Upper lobe of right lung (tissue), 1 donor: ENCODE measurements around the gene CD14. TPM values are rescaled to one million over a fixed set of nuclear protein-coding genes. Genes with fewer than 3 reads are reported as not detected.

ENCODE experiments used
- ATAC-seq: fragments of 200-7000 bp; cut with Tn5 transposase; one replicate; pipeline ENCODE4 v1.9.1; 2020; ENCODE audit warnings: mild to moderate bottlenecking, moderate library complexity
- DNase-seq: peaks from one replicate; pipeline ENCODE4 v3.0.0-alpha.2; 2020
- H3K27ac ChIP-seq: fragments of 200-600 bp; one replicate; pipeline ENCODE4 v1.8.0; 2022
- H3K27me3 ChIP-seq: fragments of 200-600 bp; one replicate; pipeline ENCODE4 v1.8.0; 2022; ENCODE audit warnings: mild to moderate bottlenecking
- H3K36me3 ChIP-seq: fragments of 200-600 bp; one replicate; pipeline ENCODE4 v1.8.0; 2022
- H3K4me1 ChIP-seq: fragments of 200-600 bp; one replicate; pipeline ENCODE4 v1.8.0; 2022
- H3K4me3 ChIP-seq: fragments of 200-600 bp; one replicate; pipeline ENCODE4 v1.8.0; 2022; ENCODE audit warnings: mild to moderate bottlenecking
- H3K9me3 ChIP-seq: fragments of 200-600 bp; one replicate; pipeline ENCODE4 v1.8.0; 2022
- intact Hi-C: fragments of 100-400 bp; cut with DNase I; formaldehyde crosslinking; loops from one replicate; pipeline ENCODE4 v1.11.0; 2022
- long read RNA-seq: library from polyadenylated mRNA; unstranded; transcript quantifications from one replicate; pipeline ENCODE4 v2.0.0, GENCODE V29; 2021
- total RNA-seq: library from RNA; stranded (reverse); fragmentation: NEBNext Ultra II Directional; extraction: Animal tissue kit (Norgen Biotek cat#: 25700); gene quantifications from one replicate; pipeline ENCODE4 v1.2.1, GENCODE V29; 2021
- TF ChIP-seq, protein P1 (sequence below): fragments of 200-600 bp; IDR thresholded peaks from one replicate; pipeline ENCODE4 v1.8.0; 2022; ENCODE audit warnings: antibody characterized with exemption
- donor health status: DM: no; HTN: yes; CAD: no; lungs with severe emphysema.

Gene CD14
- total RNA-seq: 127 TPM
- long read RNA-seq, transcript CD14-201 (2 exons, 1,886 nt): major isoform, 108 of 126 reads
- long read RNA-seq, partial matches to known transcripts: 16 of 126 reads
- long read RNA-seq, other reads (novel, unspliced or antisense): 0 of 126 reads

GRCh38 chr5:140633021-140633471 lies at the start of gene CD14:
TSS of gene CD14 (minus strand) at chr5:140633175. CDS start at chr5:140633071, 104 bp downstream.
- DNase-seq: peak; percentile 79
- peak; percentile 62 for ATAC-seq
- TF ChIP-seq, protein P1, sequence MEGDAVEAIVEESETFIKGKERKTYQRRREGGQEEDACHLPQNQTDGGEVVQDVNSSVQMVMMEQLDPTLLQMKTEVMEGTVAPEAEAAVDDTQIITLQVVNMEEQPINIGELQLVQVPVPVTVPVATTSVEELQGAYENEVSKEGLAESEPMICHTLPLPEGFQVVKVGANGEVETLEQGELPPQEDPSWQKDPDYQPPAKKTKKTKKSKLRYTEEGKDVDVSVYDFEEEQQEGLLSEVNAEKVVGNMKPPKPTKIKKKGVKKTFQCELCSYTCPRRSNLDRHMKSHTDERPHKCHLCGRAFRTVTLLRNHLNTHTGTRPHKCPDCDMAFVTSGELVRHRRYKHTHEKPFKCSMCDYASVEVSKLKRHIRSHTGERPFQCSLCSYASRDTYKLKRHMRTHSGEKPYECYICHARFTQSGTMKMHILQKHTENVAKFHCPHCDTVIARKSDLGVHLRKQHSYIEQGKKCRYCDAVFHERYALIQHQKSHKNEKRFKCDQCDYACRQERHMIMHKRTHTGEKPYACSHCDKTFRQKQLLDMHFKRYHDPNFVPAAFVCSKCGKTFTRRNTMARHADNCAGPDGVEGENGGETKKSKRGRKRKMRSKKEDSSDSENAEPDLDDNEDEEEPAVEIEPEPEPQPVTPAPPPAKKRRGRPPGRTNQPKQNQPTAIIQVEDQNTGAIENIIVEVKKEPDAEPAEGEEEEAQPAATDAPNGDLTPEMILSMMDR: no peak
- Histone ChIP-seq H3K4me1 (peaks cover 24% of the 10 kb centered on the region), H3K4me3 (peak within 1 kb of the TSS; percentile 61), H3K27me3 (no peaks in the 10 kb centered on the region), H3K9me3 (no peaks in the 10 kb centered on the region), H3K36me3 (no peaks in the 10 kb centered on the region), H3K27ac (peak within 1 kb of the TSS; percentile 85)
- intact Hi-C loops: loop anchor here (10.0 kb wide), 1 partner anchor 68 kb away; the partner anchor contains the start of genes APBB3 and SLC35A4

- Histone ChIP-seq H3K4me1 (no peaks in the 10 kb centered on the region), H3K27me3 (no peaks in the 10 kb centered on the region), H3K4me3 (no peak overlapping the region), H3K9me3 (no peaks in the 10 kb centered on the region), H3K36me3 (peaks cover 92% of the 10 kb centered on the region), H3K27ac (no peak overlapping the region)
- intact Hi-C loops: no loop called here
- TF ChIP-seq, protein P1: no peak
- ATAC-seq: no peak
- DNase-seq: no peak
These were observed 46.0 kb upstream of the CD14 start for GRCh38 chr5:140678993-140679392.

GRCh38 chr5:140677947-140678346 lies 45.0 kb upstream of the CD14 start:
- Histone ChIP-seq H3K4me3 (no peak overlapping the region), H3K27me3 (no peaks in the 10 kb centered on the region), H3K36me3 (peaks cover 94% of the 10 kb centered on the region), H3K27ac (no peak overlapping the region), H3K4me1 (no peaks in the 10 kb centered on the region), H3K9me3 (no peaks in the 10 kb centered on the region)
- DNase-seq (no peak), ATAC-seq (no peak)
- TF ChIP-seq, protein P1: no peak
- intact Hi-C loops: no loop called here

DNA sequence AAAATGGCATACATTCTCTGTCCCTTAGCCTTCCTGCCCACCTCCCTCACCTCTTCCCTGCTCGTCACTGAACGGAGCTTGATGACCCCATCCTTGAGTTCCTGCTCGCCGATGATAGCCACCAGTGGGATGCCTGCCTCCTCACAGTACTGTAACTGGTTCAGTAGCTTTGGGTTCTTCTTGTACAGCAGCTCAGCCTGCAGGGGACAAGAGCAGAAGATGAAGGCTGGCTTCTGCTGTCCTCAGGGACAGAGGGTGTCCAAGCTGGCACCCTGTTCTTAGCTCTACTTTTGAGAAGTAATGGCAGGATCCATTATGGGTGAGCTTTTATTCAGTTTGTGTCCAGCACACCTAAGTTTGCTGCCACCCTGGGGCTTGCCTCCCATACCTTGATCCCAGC lies 41.7 kb upstream of the CD14 start:
- Histone ChIP-seq H3K9me3 (no peaks in the 10 kb centered on the region), H3K4me1 (no peaks in the 10 kb centered on the region), H3K36me3 (peaks cover 71% of the 10 kb centered on the region), H3K27me3 (no peaks in the 10 kb centered on the region), H3K27ac (no peak overlapping the region), H3K4me3 (no peak overlapping the region)
- TF ChIP-seq, protein P1: no peak
- ATAC-seq: no peak
- DNase-seq: no peak
- intact Hi-C loops: no loop called here

DNA sequence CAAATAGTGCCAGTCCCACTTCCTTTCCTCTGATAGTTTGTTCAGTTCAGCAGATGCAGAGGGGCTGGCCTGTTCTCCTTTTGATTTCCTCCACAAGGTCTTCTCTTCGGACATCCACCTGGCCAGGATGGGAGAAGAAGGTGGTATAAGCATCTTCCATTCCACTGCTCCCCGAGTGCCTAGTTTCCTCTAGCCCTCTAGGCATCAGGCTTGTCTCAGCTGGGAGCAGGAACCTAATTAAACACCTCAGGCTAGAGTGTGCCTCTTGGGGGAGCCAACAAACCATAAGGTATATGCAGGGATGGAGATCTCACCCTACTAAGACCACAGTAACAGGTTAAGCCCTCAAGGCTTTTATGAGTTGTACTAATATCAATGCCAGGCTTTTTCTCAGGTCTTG lies 41.2 kb upstream of the CD14 start:
- no peak overlapping the region for H3K4me3 ChIP-seq
- no peak for DNase-seq
- intact Hi-C loops: no loop called here
- no peaks in the 10 kb centered on the region for H3K9me3 ChIP-seq
- TF ChIP-seq, protein P1: no peak
- no peak overlapping the region for H3K27ac ChIP-seq
- H3K4me1 ChIP-seq: no peaks in the 10 kb centered on the region
- no peak for ATAC-seq
- H3K27me3 ChIP-seq: no peaks in the 10 kb centered on the region
- H3K36me3 ChIP-seq: peaks cover 71% of the 10 kb centered on the region
